Neural progenitor cell (in vitro differentiated cells): ENCODE measurements around the gene HOXC5. TPM values are rescaled to one million over a fixed set of nuclear protein-coding genes. Genes with fewer than 3 reads are reported as not detected.

Experiments
- DNase-seq: peaks from one replicate; pipeline ENCODE4 v3.0.0-alpha.2; 2016; ENCODE audit warnings: low spot score
- H2AFZ ChIP-seq: fragments of 200-600 bp; sonication (generic); replicated peaks from 2 replicates; pipeline ENCODE4 v1.6.1; 2016; ENCODE audit warnings: antibody characterized with exemption
- H3F3A ChIP-seq: fragments of 200-600 bp; sonication (generic); 2 replicates; pipeline ENCODE4 v1.6.1; 2016; ENCODE audit warnings: antibody characterized with exemption, low read depth
- H3K27ac ChIP-seq: fragments of 200-600 bp; sonication (generic); 2 replicates; pipeline ENCODE4 v1.5.1; 2016; ENCODE audit warnings: mild to moderate bottlenecking
- H3K27me3 ChIP-seq: fragments of 200-600 bp; sonication (generic); 2 replicates; pipeline ENCODE4 v1.6.1; 2016; ENCODE audit warnings: mild to moderate bottlenecking, moderate library complexity
- H3K36me3 ChIP-seq: fragments of 200-600 bp; sonication (generic); 2 replicates; pipeline ENCODE4 v1.5.1; 2016
- H3K4me1 ChIP-seq: fragments of 200-600 bp; sonication (generic); 2 replicates; pipeline ENCODE4 v1.6.1; 2016; ENCODE audit warnings: mixed run types
- H3K4me2 ChIP-seq: fragments of 200-600 bp; sonication (generic); 2 replicates; pipeline ENCODE4 v1.6.1; 2016
- H3K4me3 ChIP-seq: fragments of 200-600 bp; sonication (generic); 2 replicates; pipeline ENCODE4 v1.5.1; 2016
- H3K79me2 ChIP-seq: fragments of 200-600 bp; sonication (generic); 2 replicates; pipeline ENCODE4 v1.6.1; 2016; ENCODE audit warnings: low read depth
- H3K9ac ChIP-seq: fragments of 200-600 bp; sonication (generic); 2 replicates; pipeline ENCODE4 v1.6.1; 2016
- H3K9me3 ChIP-seq: fragments of 200-600 bp; sonication (generic); 2 replicates; pipeline ENCODE4 v1.5.1; 2016; ENCODE audit warnings: low read depth
- H4K20me1 ChIP-seq: fragments of 200-600 bp; sonication (generic); 2 replicates; pipeline ENCODE4 v1.6.1; 2016; ENCODE audit warnings: low read depth
- H3K27ac Mint-ChIP-seq: 3 replicates; pipeline ENCODE4 v1.8.0; 2021; ENCODE audit warnings: mixed read lengths
- H3K27me3 Mint-ChIP-seq: 2 replicates; pipeline ENCODE4 v1.8.0; 2022; ENCODE audit warnings: low read depth, mild to moderate bottlenecking, inconsistent platforms, moderate library complexity, mixed read lengths; ENCODE audit not compliant: insufficient read depth
- H3K36me3 Mint-ChIP-seq: 3 replicates; pipeline ENCODE4 v1.8.0; 2021; ENCODE audit warnings: mixed read lengths
- H3K4me1 Mint-ChIP-seq: 3 replicates; pipeline ENCODE4 v1.8.0; 2021; ENCODE audit warnings: mixed read lengths
- H3K4me3 Mint-ChIP-seq: 3 replicates; pipeline ENCODE4 v1.8.0; 2021; ENCODE audit warnings: mild to moderate bottlenecking, moderate library complexity, mixed read lengths
- H3K9me3 Mint-ChIP-seq: 3 replicates; pipeline ENCODE4 v1.8.0; 2020; ENCODE audit warnings: mixed read lengths
- EZH2 ChIP-seq: fragments of 200-600 bp; sonication (generic); IDR thresholded peaks from 2 replicates; pipeline ENCODE4 v1.6.1; 2017; ENCODE audit warnings: antibody characterized with exemption, mild to moderate bottlenecking, moderate library complexity
- EZH2phosphoT487 ChIP-seq: fragments of 200-600 bp; sonication (generic); IDR thresholded peaks from 2 replicates; pipeline ENCODE4 v1.6.1; 2017; ENCODE audit warnings: antibody characterized with exemption
- total RNA-seq: library from RNA; depleted of rRNA; stranded (reverse); fragments of >200 nt; gene quantifications from 2 replicates; pipeline ENCODE4 v1.2.3, GENCODE V29; 2015; ENCODE audit warnings: low replicate concordance
- TF ChIP-seq, protein P1 (sequence below): fragments of 200-600 bp; sonication (generic); IDR thresholded peaks from 2 replicates; pipeline ENCODE4 v1.5.1; 2017; ENCODE audit warnings: antibody characterized with exemption, mild to moderate bottlenecking

Gene HOXC5
- total RNA-seq, 1 donor from 2014 or later = not detected

GRCh38 chr12:54010053-54010971, 22.5 kb upstream of the HOXC5 start:
- Mint-ChIP-seq H3K9me3 (peaks cover 8% of the 10 kb centered on the region), H3K36me3 (no peaks in the 10 kb centered on the region), H3K27ac (no peak overlapping the region), H3K4me1 (peaks cover 4% of the 10 kb centered on the region), H3K27me3 (peaks cover 92% of the 10 kb centered on the region), H3K4me3 (no peak overlapping the region)
- no peak overlapping the region for H2AFZ ChIP-seq
- H3K4me1 ChIP-seq = no peaks in the 10 kb centered on the region
- H3K27me3 ChIP-seq = peaks cover 100% of the 10 kb centered on the region
- H4K20me1 ChIP-seq = peaks cover 82% of the 10 kb centered on the region
- no peaks in the 10 kb centered on the region for H3K9me3 ChIP-seq
- no peak overlapping the region for H3K27ac ChIP-seq
- TF ChIP-seq EZH2phosphoT487 (peak; percentile 9), EZH2 (no peak)
- no peak overlapping the region for H3K4me2 ChIP-seq
- H3K36me3 ChIP-seq = no peaks in the 10 kb centered on the region
- peaks cover 3% of the 10 kb centered on the region for H3F3A ChIP-seq
- H3K79me2 ChIP-seq = no peaks in the 10 kb centered on the region
- no peak overlapping the region for H3K9ac ChIP-seq
- DNase-seq = no peak
- H3K4me3 ChIP-seq = no peak overlapping the region

GRCh38 chr12:54010972-54011664, 21.7 kb upstream of the HOXC5 start:
- peaks cover 85% of the 10 kb centered on the region for H4K20me1 ChIP-seq
- Mint-ChIP-seq H3K27ac (no peak overlapping the region), H3K4me3 (no peak overlapping the region), H3K36me3 (no peaks in the 10 kb centered on the region), H3K9me3 (peaks cover 8% of the 10 kb centered on the region), H3K27me3 (peaks cover 92% of the 10 kb centered on the region), H3K4me1 (peaks cover 3% of the 10 kb centered on the region)
- no peak overlapping the region for H3K27ac ChIP-seq
- peaks cover 3% of the 10 kb centered on the region for H3F3A ChIP-seq
- no peak overlapping the region for H3K4me2 ChIP-seq
- no peak for DNase-seq
- H3K36me3 ChIP-seq = no peaks in the 10 kb centered on the region
- H3K27me3 ChIP-seq = peaks cover 100% of the 10 kb centered on the region
- no peak overlapping the region for H3K4me3 ChIP-seq
- TF ChIP-seq, protein P1, sequence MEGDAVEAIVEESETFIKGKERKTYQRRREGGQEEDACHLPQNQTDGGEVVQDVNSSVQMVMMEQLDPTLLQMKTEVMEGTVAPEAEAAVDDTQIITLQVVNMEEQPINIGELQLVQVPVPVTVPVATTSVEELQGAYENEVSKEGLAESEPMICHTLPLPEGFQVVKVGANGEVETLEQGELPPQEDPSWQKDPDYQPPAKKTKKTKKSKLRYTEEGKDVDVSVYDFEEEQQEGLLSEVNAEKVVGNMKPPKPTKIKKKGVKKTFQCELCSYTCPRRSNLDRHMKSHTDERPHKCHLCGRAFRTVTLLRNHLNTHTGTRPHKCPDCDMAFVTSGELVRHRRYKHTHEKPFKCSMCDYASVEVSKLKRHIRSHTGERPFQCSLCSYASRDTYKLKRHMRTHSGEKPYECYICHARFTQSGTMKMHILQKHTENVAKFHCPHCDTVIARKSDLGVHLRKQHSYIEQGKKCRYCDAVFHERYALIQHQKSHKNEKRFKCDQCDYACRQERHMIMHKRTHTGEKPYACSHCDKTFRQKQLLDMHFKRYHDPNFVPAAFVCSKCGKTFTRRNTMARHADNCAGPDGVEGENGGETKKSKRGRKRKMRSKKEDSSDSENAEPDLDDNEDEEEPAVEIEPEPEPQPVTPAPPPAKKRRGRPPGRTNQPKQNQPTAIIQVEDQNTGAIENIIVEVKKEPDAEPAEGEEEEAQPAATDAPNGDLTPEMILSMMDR = no peak
- TF ChIP-seq EZH2 = peak; percentile 70
- TF ChIP-seq EZH2phosphoT487 = peak; percentile 1
- H3K9ac ChIP-seq = no peak overlapping the region
- no peaks in the 10 kb centered on the region for H3K9me3 ChIP-seq
- no peaks in the 10 kb centered on the region for H3K4me1 ChIP-seq
- H2AFZ ChIP-seq = no peak overlapping the region
- no peaks in the 10 kb centered on the region for H3K79me2 ChIP-seq

GRCh38 chr12:54011665-54012532, 21.0 kb upstream of the HOXC5 start:
- Histone ChIP-seq H3K9ac (no peak overlapping the region), H3K27me3 (peaks cover 100% of the 10 kb centered on the region), H3K9me3 (no peaks in the 10 kb centered on the region), H3K27ac (no peak overlapping the region), H3K36me3 (no peaks in the 10 kb centered on the region), H2AFZ (no peak overlapping the region), H3K4me1 (no peaks in the 10 kb centered on the region), H3K4me3 (no peak overlapping the region), H3K79me2 (no peaks in the 10 kb centered on the region), H3F3A (peaks cover 3% of the 10 kb centered on the region), H3K4me2 (no peak overlapping the region), H4K20me1 (peaks cover 81% of the 10 kb centered on the region)
- no peak overlapping the region for H3K4me3 Mint-ChIP-seq
- no peaks in the 10 kb centered on the region for H3K4me1 Mint-ChIP-seq
- TF ChIP-seq EZH2phosphoT487 (peak; percentile 55), EZH2 (no peak)
- TF ChIP-seq, protein P1 = no peak
- no peaks in the 10 kb centered on the region for H3K36me3 Mint-ChIP-seq
- peaks cover 8% of the 10 kb centered on the region for H3K9me3 Mint-ChIP-seq
- DNase-seq = no peak
- no peak overlapping the region for H3K27ac Mint-ChIP-seq
- H3K27me3 Mint-ChIP-seq = peaks cover 94% of the 10 kb centered on the region
